ENCODE data around the gene GLYATL1.

The GLYATL1 gene

GRCh38 chr11:58939277-58939676 is at the start of gene GLYATL1:
Gene GLYATL1 (plus strand): TSS chr11:58939488. CDS start chr11:58947088, 7,600 bp downstream.
- DNase-seq, result no peak

- no peak for DNase-seq
Measured at GRCh38 chr11:58893899-58894298, 45.4 kb upstream of the GLYATL1 start.

- no peak for DNase-seq
Measured at GRCh38 chr11:58898106-58898505, 41.2 kb upstream of the GLYATL1 start.

- peak; percentile 62 to 63 for DNase-seq
Measured at GRCh38 chr11:58900479-58901420, 38.5 kb upstream of the GLYATL1 start.

- no peak for DNase-seq
Measured at GRCh38 chr11:58902881-58903280, 36.4 kb upstream of the GLYATL1 start.

- no peak for DNase-seq
Measured at GRCh38 chr11:58905011-58905720, 34.1 kb upstream of the GLYATL1 start.

GRCh38 chr11:58905721-58906547 is 33.4 kb upstream of the GLYATL1 start:
- DNase-seq, result no peak

- no peak for DNase-seq
Measured at GRCh38 chr11:58907780-58908179, 31.5 kb upstream of the GLYATL1 start.

- no peak for DNase-seq
Measured at GRCh38 chr11:58912124-58912523, 27.2 kb upstream of the GLYATL1 start.

GRCh38 chr11:58913685-58914084 is 25.6 kb upstream of the GLYATL1 start:
- DNase-seq, result no peak

- DNase-seq, result no peak
Measured at GRCh38 chr11:58914821-58915543, 24.3 kb upstream of the GLYATL1 start.

- no peak for DNase-seq
Measured at GRCh38 chr11:58916637-58917036, 22.7 kb upstream of the GLYATL1 start.

- no peak for DNase-seq
Measured at GRCh38 chr11:58917159-58917783, 22.0 kb upstream of the GLYATL1 start.

- DNase-seq, result no peak
Measured at GRCh38 chr11:58919561-58919960, 19.7 kb upstream of the GLYATL1 start.

- no peak for DNase-seq
Measured at GRCh38 chr11:58919980-58920379, 19.3 kb upstream of the GLYATL1 start.

GRCh38 chr11:58921778-58922390 is 17.4 kb upstream of the GLYATL1 start:
- no peak for DNase-seq

GRCh38 chr11:58922479-58922878 is 16.8 kb upstream of the GLYATL1 start:
- no peak for DNase-seq

GRCh38 chr11:58923300-58923788 is 15.9 kb upstream of the GLYATL1 start:
- DNase-seq, result peak; percentile 7 to 25

GRCh38 chr11:58924230-58924629 is 15.1 kb upstream of the GLYATL1 start:
- no peak for DNase-seq

- DNase-seq, result no peak
Measured at GRCh38 chr11:58926251-58926650, 13.0 kb upstream of the GLYATL1 start.

GRCh38 chr11:58926695-58927094 is 12.6 kb upstream of the GLYATL1 start:
- DNase-seq, result no peak
